ENCODE measurements around the gene FOXE1.

- TF ChIP-seq CTCF (IDR thresholded peaks at IDR 0.05) (no peak), POLR2A (IDR thresholded peaks at IDR 0.05) (no peak)
Observed at GRCh38 chr9:97853056-97853843, at the start of gene FOXE1.

Measured in stomach (tissue), 4 donors.